Endothelial cell of umbilical vein (primary cell): ENCODE results near the gene ALLC. TPM values are rescaled to one million over a fixed set of nuclear protein-coding genes. Genes with fewer than 3 reads are reported as not detected.
A peak's percentile ranks its signal among the peaks of the same experiment; 100 is the strongest.

Source experiments
- BruUV-seq: library from RNA; stranded (reverse); fragments of 400-500 nt; replicated peaks from 2 replicates; lab custom pipeline; 2021; lab: Mats Ljungman, UMichigan
- CTCF ChIA-PET: fragments of 300-600, 350-600 bp; sonication (Branson Sonifier 250); formaldehyde crosslinking; loops from one replicate; lab custom pipeline; 2021; ENCODE audit warnings: antibody characterized with exemption, inconsistent platforms; lab: Charles Lee
- POLR2A ChIA-PET: fragments of 300-600, 350-600 bp; sonication (Branson Sonifier 250); formaldehyde crosslinking; loops from one replicate; lab custom pipeline; 2021; ENCODE audit warnings: antibody characterized with exemption, inconsistent platforms; lab: Charles Lee
- DNase-seq: peaks from one replicate; pipeline ENCODE4 v3.0.0-alpha.2; 2011; ENCODE audit warnings: low read depth, low spot score
- FAIRE-seq: peaks from 2 replicates; lab custom pipeline; 2011; peaks lifted over from hg19 to GRCh38; lab: Jason Lieb, UNC
- H2AFZ ChIP-seq: 2 replicates; pipeline ENCODE4 v1.6.0; 2012; ENCODE audit warnings: low read depth, low read length, control low read depth, inconsistent platforms
- H3K27ac ChIP-seq: 2 replicates; pipeline ENCODE4 v1.5.1; 2011; ENCODE audit warnings: low read depth, mild to moderate bottlenecking, control low read depth, low read length, moderate library complexity; ENCODE audit not compliant: insufficient read depth
- H3K27me3 ChIP-seq, 2 experiments: 2 replicates each; pipeline versions ENCODE4 v1.6.0 to v1.6.1; 2011; ENCODE audit warnings: low read length in 2 of 2, mixed read lengths in 1 of 2; ENCODE audit not compliant: control insufficient read depth in 2 of 2, insufficient read depth in 2 of 2
- H3K36me3 ChIP-seq, 2 experiments: 2 replicates in 1 of 2; 3 replicates in 1 of 2; pipeline ENCODE4 v1.5.1; 2011; ENCODE audit warnings: low read length in 2 of 2, mild to moderate bottlenecking in 1 of 2, moderate library complexity in 1 of 2; ENCODE audit not compliant: control insufficient read depth in 2 of 2, insufficient read depth in 2 of 2; ENCODE audit errors: extremely low read depth in 1 of 2
- H3K4me1 ChIP-seq: 3 replicates; pipeline ENCODE4 v1.5.1; 2011; ENCODE audit warnings: mild to moderate bottlenecking, low read length; ENCODE audit not compliant: control insufficient read depth, insufficient read depth; ENCODE audit errors: extremely low read depth
- H3K4me2 ChIP-seq: 2 replicates; pipeline ENCODE4 v1.6.1; 2011; ENCODE audit warnings: low read length, control low read depth, mixed read lengths; ENCODE audit not compliant: insufficient read depth
- H3K4me3 ChIP-seq, 3 experiments: fragments of 200-600 bp in 1 of 3; sonication (generic), shearing (Covaris generic) in 1 of 3; replicated peaks in 1 of 3; 2 replicates each; pipeline ENCODE4 v1.5.1; 2011 to 2016; ENCODE audit warnings: control low read depth in 3 of 3, low read length in 3 of 3, mild to moderate bottlenecking in 2 of 3, inconsistent platforms in 1 of 3, low read depth in 1 of 3, moderate library complexity in 1 of 3; ENCODE audit not compliant: insufficient read depth in 1 of 3
- H3K79me2 ChIP-seq: 2 replicates; pipeline ENCODE4 v1.6.0; 2012; ENCODE audit warnings: low read length, inconsistent platforms; ENCODE audit not compliant: control insufficient read depth, insufficient read depth
- H3K9ac ChIP-seq: replicated peaks from 2 replicates; pipeline ENCODE3; 2011; ENCODE audit warnings: low read length, control low read depth; ENCODE audit not compliant: insufficient read depth; ENCODE audit errors: extremely low read depth
- H3K9me1 ChIP-seq: replicated peaks from 3 replicates; pipeline ENCODE4 v1.6.0; 2011; ENCODE audit warnings: mild to moderate bottlenecking, low read length; ENCODE audit not compliant: control insufficient read depth, insufficient read depth; ENCODE audit errors: extremely low read depth
- H3K9me3 ChIP-seq: replicated peaks from 2 replicates; pipeline ENCODE4 v1.5.1; 2012; ENCODE audit warnings: low read length, inconsistent platforms; ENCODE audit not compliant: control insufficient read depth, insufficient read depth
- H4K20me1 ChIP-seq: replicated peaks from 2 replicates; pipeline ENCODE3; 2011; ENCODE audit warnings: mild to moderate bottlenecking, low read length; ENCODE audit not compliant: control insufficient read depth, insufficient read depth; ENCODE audit errors: extremely low read depth
- EZH2 ChIP-seq: IDR thresholded peaks from 2 replicates; pipeline ENCODE4 v1.6.1; 2012; ENCODE audit warnings: borderline replicate concordance, low read depth, mild to moderate bottlenecking, moderate library complexity, low read length, inconsistent platforms; ENCODE audit not compliant: severe bottlenecking
- GATA2 ChIP-seq: IDR thresholded peaks from 2 replicates; pipeline ENCODE4 v1.7.0; 2011; ENCODE audit warnings: low read depth, mild to moderate bottlenecking, moderate library complexity, mixed read lengths, low read length; ENCODE audit not compliant: insufficient read length, insufficient read depth
- POLR2A ChIP-seq: IDR thresholded peaks from 2 replicates; pipeline ENCODE4 v1.6.1; 2012; ENCODE audit warnings: low read depth, mild to moderate bottlenecking, control low read depth, low read length
- dilution Hi-C: fragments of 300-500 bp; cut with MboI; formaldehyde crosslinking; loops from one replicate; pipeline ENCODE4 v1.15.0; 2019; ENCODE audit warnings: low sequenced_read_pairs; ENCODE audit not compliant: extremely low pct_ligation_motif_present
- intact Hi-C: fragments of 100-400 bp; cut with micrococcal nuclease; formaldehyde crosslinking; loops from one replicate; pipeline ENCODE4 v1.10.0; 2022
- polyA plus RNA-seq, 4 experiments: library from polyadenylated mRNA; depleted of rRNA in 3 of 4; stranded (reverse) in 3 of 4; unstranded in 1 of 4; fragments of >200 nt; gene quantifications; 2 replicates each; pipeline versions ENCODE4 v1.2.1 to v1.2.3, GENCODE V29; 2011 to 2012; ENCODE audit warnings: missing spikeins in 1 of 4
- total RNA-seq: library from RNA; stranded (reverse); gene quantifications from 2 replicates; pipeline ENCODE4 v1.2.3, GENCODE V29; 2021
- TF ChIP-seq, protein P1 (sequence below), 2 donors: IDR thresholded peaks; 1 replicate in 1 of 2; 2 replicates in 1 of 2; pipeline ENCODE4 v1.5.1; 2011; ENCODE audit warnings: low read length in 2 of 2, mild to moderate bottlenecking in 2 of 2, moderate library complexity in 2 of 2, control low read depth in 1 of 2, inconsistent platforms in 1 of 2, low read depth in 1 of 2; ENCODE audit not compliant: insufficient read depth in 1 of 2; ENCODE audit errors: extremely low read depth in 1 of 2

Gene ALLC
- total and polyA plus RNA-seq, 2 donors (not counting 3 experiments of a cell fraction or from before 2014, with no cell fraction given): not detected

DNA sequence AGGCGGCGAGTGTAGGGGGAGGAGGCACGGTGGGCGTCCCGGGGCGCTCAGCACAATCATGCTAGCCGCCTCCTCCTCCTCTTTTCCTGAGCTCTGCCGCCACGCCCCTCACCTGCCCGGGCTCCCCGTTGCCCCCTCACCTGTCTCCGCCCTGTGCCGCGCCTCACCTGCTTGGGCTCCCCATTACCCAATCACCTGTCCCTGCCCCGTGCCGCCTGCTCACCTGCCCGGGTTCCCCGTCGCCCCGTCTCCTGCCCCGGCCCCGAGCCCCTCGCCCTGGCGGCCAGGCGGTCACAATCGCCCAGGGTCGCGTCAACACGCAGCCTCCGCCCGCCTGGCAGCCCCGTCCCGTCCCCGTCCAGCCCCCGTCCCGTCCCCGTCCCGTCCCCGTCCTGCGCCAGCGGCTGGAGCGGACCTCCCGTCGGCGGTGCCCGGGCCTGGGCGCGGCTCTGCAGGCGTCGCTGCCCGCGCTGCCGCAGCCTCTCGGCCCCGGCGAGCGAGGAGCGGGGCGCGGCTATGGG lies 45.3 kb downstream of the ALLC start, which contains the start of gene DCDC2C:
DCDC2C (plus strand) TSS at position 340 of the 521 bp plus-strand sequence; CDS start at position 517, 177 bp downstream.
- DNase-seq (no peak), FAIRE-seq (no peak)
- Histone ChIP-seq H3K27me3 (peaks cover 4 to 5% of the 10 kb centered on the region in 2 experiments), H3K4me2 (no peak within 1 kb of the TSS), H3K79me2 (no peaks in the 10 kb centered on the region), H4K20me1 (no peaks in the 10 kb centered on the region), H3K9ac (no peak within 1 kb of the TSS), H3K36me3 (no peaks in the 10 kb centered on the region), H3K9me3 (no peaks in the 10 kb centered on the region), H3K4me1 (no peaks in the 10 kb centered on the region), H3K27ac (no peak within 1 kb of the TSS), H2AFZ (no peak within 1 kb of the TSS), H3K9me1 (no peaks in the 10 kb centered on the region), H3K4me3 (no peak within 1 kb of the TSS)
- intact Hi-C loops: no loop called here
- no TSS peak for BruUV-seq
- dilution Hi-C loops: no loop called here
- ChIA-PET POLR2A (no interaction called here), CTCF (no interaction called here)
- TF ChIP-seq GATA2: no peak
- no peak for TF ChIP-seq POLR2A

DNA sequence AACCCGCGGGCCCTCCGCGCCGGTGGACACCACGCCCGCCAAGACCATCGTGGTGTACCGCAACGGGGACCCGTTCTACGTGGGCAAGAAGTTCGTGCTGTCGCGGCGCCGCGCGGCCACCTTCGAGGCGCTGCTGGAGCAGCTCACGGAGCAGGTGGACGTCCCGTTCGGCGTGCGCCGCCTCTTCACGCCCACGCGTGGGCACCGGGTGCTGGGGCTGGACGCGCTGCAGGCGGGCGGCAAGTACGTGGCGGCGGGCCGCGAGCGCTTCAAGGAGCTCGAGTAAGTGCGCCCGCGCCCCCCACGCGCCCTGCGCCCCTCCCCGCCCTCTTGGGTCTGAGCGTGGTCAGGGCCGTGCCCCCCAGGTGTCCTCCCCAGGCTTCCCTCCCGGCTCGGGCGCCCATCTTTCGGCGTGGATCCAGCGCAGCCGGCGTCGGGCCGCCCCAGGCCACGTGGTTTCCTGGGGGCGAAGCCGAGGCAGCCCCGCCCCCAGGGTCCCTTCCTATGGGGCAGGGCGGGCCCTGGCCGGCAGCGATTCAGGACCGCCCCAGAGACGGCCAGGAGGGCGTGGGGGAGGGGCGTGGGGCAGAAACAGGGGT lies 45.9 kb downstream of the ALLC start:
- H3K27ac ChIP-seq: no peak overlapping the region
- H3K36me3 ChIP-seq: no peaks in the 10 kb centered on the region
- H3K4me3 ChIP-seq: no peak overlapping the region
- dilution Hi-C loops (no loop called here), intact Hi-C loops (no loop called here)
- no peaks in the 10 kb centered on the region for H3K9me3 ChIP-seq
- TF ChIP-seq, protein P1, sequence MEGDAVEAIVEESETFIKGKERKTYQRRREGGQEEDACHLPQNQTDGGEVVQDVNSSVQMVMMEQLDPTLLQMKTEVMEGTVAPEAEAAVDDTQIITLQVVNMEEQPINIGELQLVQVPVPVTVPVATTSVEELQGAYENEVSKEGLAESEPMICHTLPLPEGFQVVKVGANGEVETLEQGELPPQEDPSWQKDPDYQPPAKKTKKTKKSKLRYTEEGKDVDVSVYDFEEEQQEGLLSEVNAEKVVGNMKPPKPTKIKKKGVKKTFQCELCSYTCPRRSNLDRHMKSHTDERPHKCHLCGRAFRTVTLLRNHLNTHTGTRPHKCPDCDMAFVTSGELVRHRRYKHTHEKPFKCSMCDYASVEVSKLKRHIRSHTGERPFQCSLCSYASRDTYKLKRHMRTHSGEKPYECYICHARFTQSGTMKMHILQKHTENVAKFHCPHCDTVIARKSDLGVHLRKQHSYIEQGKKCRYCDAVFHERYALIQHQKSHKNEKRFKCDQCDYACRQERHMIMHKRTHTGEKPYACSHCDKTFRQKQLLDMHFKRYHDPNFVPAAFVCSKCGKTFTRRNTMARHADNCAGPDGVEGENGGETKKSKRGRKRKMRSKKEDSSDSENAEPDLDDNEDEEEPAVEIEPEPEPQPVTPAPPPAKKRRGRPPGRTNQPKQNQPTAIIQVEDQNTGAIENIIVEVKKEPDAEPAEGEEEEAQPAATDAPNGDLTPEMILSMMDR (IDR thresholded peaks at IDR 0.05; ENCODE audit: extremely low read depth in 1 of 2, insufficient read depth in 1 of 2, low read depth in 1 of 2, low read length in 2 of 2): no peak
- peak; percentile 40 for TF ChIP-seq EZH2
- no peak for FAIRE-seq
- no peak overlapping the region for H3K4me2 ChIP-seq
- BruUV-seq: no TSS peak
- POLR2A ChIA-PET: no interaction called here
- peaks cover 4 to 5% of the 10 kb centered on the region in 2 experiments for H3K27me3 ChIP-seq
- no peaks in the 10 kb centered on the region for H3K4me1 ChIP-seq
- H4K20me1 ChIP-seq: no peaks in the 10 kb centered on the region
- CTCF ChIA-PET: no interaction called here
- H3K9ac ChIP-seq: no peak overlapping the region
- DNase-seq: no peak
- no peak overlapping the region for H2AFZ ChIP-seq
- no peaks in the 10 kb centered on the region for H3K9me1 ChIP-seq
- no peaks in the 10 kb centered on the region for H3K79me2 ChIP-seq
